ENCODE data around the gene TRPM4. TPM values are rescaled to one million over a fixed set of nuclear protein-coding genes. Genes with fewer than 3 reads are reported as not detected.

The TRPM4 gene
- total and polyA plus RNA-seq, 2 experiments from 2014 or later, result 16.5 to 25.7 TPM

- Histone ChIP-seq H3F3A (replicated peaks; ENCODE audit: low read depth) (no peaks in the 10 kb centered on the region), H2AFZ (peak overlapping the region; percentile 83; the same call in 1 of the 2 replicates), H3K4me1 (ENCODE audit: insufficient read depth) (no peaks in the 10 kb centered on the region), H3K27ac (ENCODE audit: low read depth) (no peak overlapping the region), H3K9me2 (ENCODE audit: insufficient read depth) (no peaks in the 10 kb centered on the region), H3K36me3 (ENCODE audit: insufficient read depth) (no peaks in the 10 kb centered on the region), H3K4me3 (no peak overlapping the region), H3K4me2 (no peak overlapping the region), H3K27me3 (ENCODE audit: insufficient read depth) (no peaks in the 10 kb centered on the region), H4K20me1 (replicated peaks; ENCODE audit: insufficient read depth) (no peaks in the 10 kb centered on the region), H3K79me2 (replicated peaks; ENCODE audit: insufficient read depth) (no peaks in the 10 kb centered on the region)
- no peaks in the 10 kb centered on the region for H3K9me3 Mint-ChIP-seq
- ATAC-seq, result peak; percentile 90
- H3K36me3 Mint-ChIP-seq (ENCODE audit: low read depth), result no peaks in the 10 kb centered on the region
- no peak overlapping the region for H3K4me3 Mint-ChIP-seq
- no peak overlapping the region for H3K27ac Mint-ChIP-seq
- no peaks in the 10 kb centered on the region for H3K4me1 Mint-ChIP-seq
- DNase-seq (ENCODE audit: low spot score), result peak; percentile 91
- TF ChIP-seq CTCF (conservative IDR thresholded peaks at IDR 0.05; ENCODE audit: low read depth in 2 of 2) (peak; percentile 87 to 94), EZH2 (IDR thresholded peaks at IDR 0.05; ENCODE audit: low read depth, unreplicated experiment) (no peak), JUNB (IDR thresholded peaks at IDR 0.05; ENCODE audit: unreplicated experiment) (no peak), NANOG (IDR thresholded peaks at IDR 0.05; ENCODE audit: borderline replicate concordance) (no peak)
- H3K27me3 Mint-ChIP-seq (ENCODE audit: insufficient read depth, low read depth, poor library complexity), result peaks cover 6% of the 10 kb centered on the region
Measured at GRCh38 chr19:49224879-49225278, 67.3 kb downstream of the TRPM4 start.

GRCh38 chr19:49229416-49229815 is 71.8 kb downstream of the TRPM4 start:
- no peak overlapping the region for H2AFZ ChIP-seq
- H3K9me3 Mint-ChIP-seq, result no peaks in the 10 kb centered on the region
- DNase-seq (ENCODE audit: low spot score), result no peak

More at GRCh38 chr19:49229416-49229815, 71.8 kb downstream of the TRPM4 start:
- H3K9me2 ChIP-seq (ENCODE audit: insufficient read depth), result no peaks in the 10 kb centered on the region
- no peaks in the 10 kb centered on the region for H3F3A ChIP-seq (replicated peaks; ENCODE audit: low read depth)
- no peaks in the 10 kb centered on the region; the same call in 1 of the 2 replicates for H3K36me3 ChIP-seq (ENCODE audit: insufficient read depth)
- H3K36me3 Mint-ChIP-seq (ENCODE audit: low read depth), result no peaks in the 10 kb centered on the region
- no peak for ATAC-seq
- H3K27me3 ChIP-seq (ENCODE audit: insufficient read depth), result no peaks in the 10 kb centered on the region
- peaks cover 7% of the 10 kb centered on the region for H3K27me3 Mint-ChIP-seq (ENCODE audit: insufficient read depth, low read depth, poor library complexity)
- no peak overlapping the region for H3K27ac Mint-ChIP-seq
- no peaks in the 10 kb centered on the region for H3K79me2 ChIP-seq (replicated peaks; ENCODE audit: insufficient read depth)
- no peaks in the 10 kb centered on the region for H3K4me1 Mint-ChIP-seq
- H3K4me2 ChIP-seq, result no peak overlapping the region
- H3K4me3 ChIP-seq, result no peak overlapping the region
- no peak overlapping the region for H3K4me3 Mint-ChIP-seq
- no peak for TF ChIP-seq REST (IDR thresholded peaks at IDR 0.05; ENCODE audit: unreplicated experiment)
- no peak overlapping the region for H3K27ac ChIP-seq (ENCODE audit: low read depth)
- no peaks in the 10 kb centered on the region for H3K4me1 ChIP-seq (ENCODE audit: insufficient read depth)
- no peaks in the 10 kb centered on the region for H4K20me1 ChIP-seq (replicated peaks; ENCODE audit: insufficient read depth)
